ENCODE results near the gene GPR65.

- TF ChIP-seq CTCF (IDR thresholded peaks at IDR 0.05 in 8 of 11, conservative IDR thresholded peaks at IDR 0.05 in 3 of 11) (no peak), POLR2A (IDR thresholded peaks at IDR 0.05) (no peak)
Observed at GRCh38 chr14:87975636-87976035, 29.3 kb upstream of the GPR65 start.

All from spleen (tissue), 7 donors.